RWPE2 (cell line): ENCODE measurements around the gene NEK1.

Experiments used
- ATAC-seq: fragments of 200-7000 bp; cut with Tn5 transposase; 3 replicates; pipeline ENCODE4 v1.9.1; 2021; ENCODE audit warnings: low read depth
- DNase-seq: peaks from one replicate; pipeline ENCODE4 v3.0.0-alpha.2; 2020; ENCODE audit warnings: low spot score
- H3K27ac ChIP-seq: fragments of 450-650 bp; 2 replicates; pipeline ENCODE4 v1.5.1; 2017; ENCODE audit warnings: mild to moderate bottlenecking; ENCODE audit not compliant: poor library complexity, severe bottlenecking
- H3K27me3 ChIP-seq: fragments of 250-450 bp; sonication (Bioruptor Pico); 2 replicates; pipeline ENCODE4 v1.5.1; 2021; ENCODE audit warnings: mild to moderate bottlenecking, moderate library complexity; ENCODE audit not compliant: insufficient read depth, poor library complexity, severe bottlenecking
- H3K36me3 ChIP-seq: fragments of 250-450 bp; sonication (Bioruptor Pico); 2 replicates; pipeline ENCODE4 v1.5.1; 2020; ENCODE audit warnings: low read depth, mild to moderate bottlenecking, moderate library complexity
- H3K4me1 ChIP-seq: fragments of 250-450 bp; sonication (Bioruptor Pico); 2 replicates; pipeline ENCODE4 v1.5.1; 2021; ENCODE audit warnings: mild to moderate bottlenecking, moderate library complexity; ENCODE audit not compliant: insufficient read depth, poor library complexity, severe bottlenecking
- H3K4me3 ChIP-seq: fragments of 250-450 bp; sonication (Bioruptor Pico); 2 replicates; pipeline ENCODE4 v1.5.1; 2021; ENCODE audit warnings: mild to moderate bottlenecking, moderate library complexity; ENCODE audit not compliant: severe bottlenecking
- H3K9me3 ChIP-seq: fragments of 250-450 bp; sonication (Bioruptor Pico); 2 replicates; pipeline ENCODE4 v1.5.1; 2021; ENCODE audit warnings: mild to moderate bottlenecking, moderate library complexity; ENCODE audit not compliant: severe bottlenecking
- CTCF ChIP-seq: fragments of 450-650 bp; IDR thresholded peaks from one replicate; pipeline ENCODE4 v1.5.1; 2017; ENCODE audit warnings: mild to moderate bottlenecking, moderate library complexity; ENCODE audit not compliant: poor library complexity, severe bottlenecking

NEK1 gene

GRCh38 chr4:169443748-169444147 is 168.6 kb downstream of the NEK1 start:
- Histone ChIP-seq H3K27me3 (no peaks in the 10 kb centered on the region), H3K4me1 (no peaks in the 10 kb centered on the region), H3K27ac (no peak overlapping the region), H3K36me3 (0 out of 2 replicates have a peak, but pooled peaks cover 8% of the 10 kb centered on the region), H3K4me3 (no peak overlapping the region), H3K9me3 (peaks cover 7% of the 10 kb centered on the region)
- no peak for TF ChIP-seq CTCF
- ATAC-seq = no peak
- DNase-seq = no peak

- Histone ChIP-seq H3K4me3 (no peak overlapping the region), H3K4me1 (no peaks in the 10 kb centered on the region), H3K27me3 (no peaks in the 10 kb centered on the region), H3K9me3 (peaks cover 7% of the 10 kb centered on the region), H3K27ac (no peak overlapping the region), H3K36me3 (0 out of 2 replicates have a peak, but pooled peaks cover 8% of the 10 kb centered on the region)
- no peak for TF ChIP-seq CTCF
- DNase-seq = no peak
- no peak for ATAC-seq
Observed at GRCh38 chr4:169440446-169440845, 171.9 kb downstream of the NEK1 start.

- H3K27ac ChIP-seq = no peak overlapping the region
- H3K4me3 ChIP-seq = no peak overlapping the region
- no peaks in the 10 kb centered on the region for H3K27me3 ChIP-seq
- peaks cover 7% of the 10 kb centered on the region for H3K9me3 ChIP-seq
- no peak for DNase-seq
- H3K36me3 ChIP-seq = 0 out of 2 replicates have a peak, but pooled peaks cover 3% of the 10 kb centered on the region
- no peaks in the 10 kb centered on the region for H3K4me1 ChIP-seq
- TF ChIP-seq CTCF = no peak
- no peak for ATAC-seq
Observed at GRCh38 chr4:169439244-169439643, 173.1 kb downstream of the NEK1 start.

- no peak for TF ChIP-seq CTCF
Observed at GRCh38 chr4:169438057-169438480, 174.3 kb downstream of the NEK1 start.

GRCh38 chr4:169437299-169438047 is 174.9 kb downstream of the NEK1 start:
- Histone ChIP-seq H3K27ac (no peak overlapping the region), H3K4me1 (no peaks in the 10 kb centered on the region), H3K27me3 (no peaks in the 10 kb centered on the region)

More at GRCh38 chr4:169438057-169438480, 174.3 kb downstream of the NEK1 start:
- Histone ChIP-seq H3K4me1 (no peaks in the 10 kb centered on the region), H3K36me3 (no peaks in the 10 kb centered on the region), H3K27me3 (no peaks in the 10 kb centered on the region), H3K9me3 (no peaks in the 10 kb centered on the region), H3K4me3 (no peak overlapping the region), H3K27ac (no peak overlapping the region)
- no peak for ATAC-seq
- no peak for DNase-seq

More at GRCh38 chr4:169437299-169438047, 174.9 kb downstream of the NEK1 start:
- ATAC-seq (no peak), DNase-seq (no peak)
- Histone ChIP-seq H3K4me3 (no peak overlapping the region), H3K9me3 (no peaks in the 10 kb centered on the region), H3K36me3 (no peaks in the 10 kb centered on the region)
- no peak for TF ChIP-seq CTCF
